ENCODE data around the gene VWA3B. TPM values are rescaled to one million over a fixed set of nuclear protein-coding genes. Genes with fewer than 3 reads are reported as not detected.

VWA3B gene
- total RNA-seq, 2 donors from 2014 or later: 0.78 TPM; not detected in 1

DNA sequence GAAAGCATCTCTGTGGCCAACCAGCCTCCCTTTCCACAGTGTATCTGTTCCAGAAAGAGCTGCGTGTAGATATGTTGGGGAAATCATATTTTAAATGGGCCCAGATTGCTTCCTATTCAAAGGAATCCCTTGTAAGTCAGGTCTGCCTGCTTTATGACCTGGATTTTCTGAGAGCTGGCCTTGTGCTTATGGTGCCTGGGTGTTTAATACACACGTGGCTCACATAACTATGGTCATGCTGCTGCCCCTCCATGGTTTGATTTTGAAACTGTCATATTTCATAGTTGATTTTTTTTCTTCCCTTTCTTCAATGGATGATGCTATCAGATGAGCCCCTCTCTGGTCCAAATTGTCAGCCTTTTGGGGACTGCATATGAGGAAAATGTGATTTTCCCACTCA, 147.8 kb downstream of the VWA3B start:
- Histone ChIP-seq H3K27me3 (no peaks in the 10 kb centered on the region), H3K27ac (no peak overlapping the region), H3K4me1 (no peaks in the 10 kb centered on the region), H3K36me3 (replicated peaks in 1 of 2; ENCODE audit: insufficient read depth in 1 of 2, low read depth in 2 of 2) (no peaks in the 10 kb centered on the region), H3K4me3 (no peak overlapping the region), H3K9me3 (no peaks in the 10 kb centered on the region)
- ATAC-seq: no peak
- TF ChIP-seq, protein P1, sequence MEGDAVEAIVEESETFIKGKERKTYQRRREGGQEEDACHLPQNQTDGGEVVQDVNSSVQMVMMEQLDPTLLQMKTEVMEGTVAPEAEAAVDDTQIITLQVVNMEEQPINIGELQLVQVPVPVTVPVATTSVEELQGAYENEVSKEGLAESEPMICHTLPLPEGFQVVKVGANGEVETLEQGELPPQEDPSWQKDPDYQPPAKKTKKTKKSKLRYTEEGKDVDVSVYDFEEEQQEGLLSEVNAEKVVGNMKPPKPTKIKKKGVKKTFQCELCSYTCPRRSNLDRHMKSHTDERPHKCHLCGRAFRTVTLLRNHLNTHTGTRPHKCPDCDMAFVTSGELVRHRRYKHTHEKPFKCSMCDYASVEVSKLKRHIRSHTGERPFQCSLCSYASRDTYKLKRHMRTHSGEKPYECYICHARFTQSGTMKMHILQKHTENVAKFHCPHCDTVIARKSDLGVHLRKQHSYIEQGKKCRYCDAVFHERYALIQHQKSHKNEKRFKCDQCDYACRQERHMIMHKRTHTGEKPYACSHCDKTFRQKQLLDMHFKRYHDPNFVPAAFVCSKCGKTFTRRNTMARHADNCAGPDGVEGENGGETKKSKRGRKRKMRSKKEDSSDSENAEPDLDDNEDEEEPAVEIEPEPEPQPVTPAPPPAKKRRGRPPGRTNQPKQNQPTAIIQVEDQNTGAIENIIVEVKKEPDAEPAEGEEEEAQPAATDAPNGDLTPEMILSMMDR (IDR thresholded peaks at IDR 0.05): no peak
- no peak for TF ChIP-seq POLR2A (IDR thresholded peaks at IDR 0.05)
- 63 to 64% methylated on average over 2 of the region's 2 CpGs for WGBS, 2 donors
- intact Hi-C loops (cut with DNase I): no loop called here
- no peak for DNase-seq

DNA sequence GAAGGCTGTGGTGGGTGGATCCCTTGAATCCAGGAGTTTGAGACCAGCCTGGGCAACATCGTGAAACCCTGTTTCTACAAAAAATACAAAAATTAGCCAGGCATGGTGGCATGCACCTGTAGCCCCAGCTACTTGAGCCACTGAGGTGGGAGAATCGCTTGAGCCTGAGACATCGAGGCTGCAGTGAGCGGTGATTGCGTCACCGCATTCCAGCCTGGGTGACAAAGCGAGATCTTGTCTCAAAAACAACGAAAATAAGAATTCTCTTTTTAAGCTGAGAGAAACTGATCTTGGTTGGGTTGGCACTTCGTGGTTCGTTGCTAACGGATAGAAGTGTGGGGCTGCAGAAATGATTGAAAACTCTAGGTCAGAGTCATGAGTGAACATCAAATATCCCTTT, 150.0 kb downstream of the VWA3B start:
- ATAC-seq: no peak
- TF ChIP-seq, protein P1 (IDR thresholded peaks at IDR 0.05): no peak
- no peak for TF ChIP-seq POLR2A (IDR thresholded peaks at IDR 0.05)
- Histone ChIP-seq H3K27me3 (no peaks in the 10 kb centered on the region), H3K4me3 (no peak overlapping the region), H3K4me1 (no peaks in the 10 kb centered on the region), H3K9me3 (no peaks in the 10 kb centered on the region), H3K27ac (no peak overlapping the region), H3K36me3 (replicated peaks in 1 of 2; ENCODE audit: insufficient read depth in 1 of 2, low read depth in 2 of 2) (no peaks in the 10 kb centered on the region)
- 86% methylated on average over 11 of the region's 11 CpGs for WGBS, 2 donors
- intact Hi-C loops (cut with DNase I): no loop called here
- no peak for DNase-seq

DNA sequence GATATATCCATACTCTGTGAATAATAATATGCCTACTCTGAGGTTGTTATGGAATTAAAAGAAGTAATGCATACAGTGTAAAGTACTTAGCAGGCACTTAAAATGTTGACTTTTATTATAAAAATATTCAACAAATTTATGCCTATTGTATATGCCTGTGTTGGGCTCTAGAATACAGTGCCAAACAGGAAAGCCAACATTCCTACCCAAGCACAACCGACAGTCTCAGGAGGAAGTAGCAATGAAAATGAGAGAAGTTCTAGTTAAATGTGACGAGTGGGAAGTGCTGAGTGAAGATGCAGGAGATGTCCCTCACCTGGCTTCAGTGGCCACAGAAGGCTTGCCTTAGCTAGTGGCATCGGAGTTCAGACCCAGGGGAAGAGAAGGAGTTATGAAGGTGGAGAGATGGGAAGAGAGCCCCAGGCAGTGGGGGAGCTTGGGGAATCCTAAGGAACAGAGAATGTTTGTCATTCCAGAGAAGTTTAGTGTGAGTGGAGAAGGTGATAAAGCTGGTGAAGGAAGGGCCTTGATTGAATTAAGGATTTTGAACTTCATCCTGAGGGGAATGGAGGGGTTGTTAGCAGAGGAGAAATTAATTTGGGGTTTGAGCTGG, 153.9 kb downstream of the VWA3B start:
- DNase-seq (no peak), ATAC-seq (no peak)
- TF ChIP-seq, protein P1 (IDR thresholded peaks at IDR 0.05): no peak
- TF ChIP-seq POLR2A (IDR thresholded peaks at IDR 0.05): no peak
- WGBS, 2 donors: 45 to 51% methylated on average over 3 of the region's 3 CpGs
- H3K27me3 ChIP-seq: no peaks in the 10 kb centered on the region
- intact Hi-C loops (cut with DNase I): no loop called here
- H3K4me1 ChIP-seq: no peaks in the 10 kb centered on the region
- no peaks in the 10 kb centered on the region for H3K9me3 ChIP-seq
- no peak overlapping the region for H3K27ac ChIP-seq
- no peak overlapping the region for H3K4me3 ChIP-seq
- no peaks in the 10 kb centered on the region for H3K36me3 ChIP-seq (replicated peaks in 1 of 2; ENCODE audit: insufficient read depth in 1 of 2, low read depth in 2 of 2)

- Histone ChIP-seq H3K27me3 (no peaks in the 10 kb centered on the region), H3K36me3 (replicated peaks in 1 of 2; ENCODE audit: insufficient read depth in 1 of 2, low read depth in 2 of 2) (no peaks in the 10 kb centered on the region), H3K27ac (no peak overlapping the region), H3K4me1 (no peaks in the 10 kb centered on the region), H3K9me3 (no peaks in the 10 kb centered on the region), H3K4me3 (no peak overlapping the region)
- ATAC-seq (no peak), DNase-seq (no peak)
- WGBS, 2 donors: 46 to 48% methylated on average over 2 of the region's 2 CpGs
- TF ChIP-seq POLR2A (IDR thresholded peaks at IDR 0.05): no peak
- intact Hi-C loops (cut with DNase I): no loop called here
These were observed 154.6 kb downstream of the VWA3B start for GRCh38 chr2:98241592-98241991.

- WGBS, 2 donors: 65 to 74% methylated on average over 5 of the region's 5 CpGs
- TF ChIP-seq, protein P1 (IDR thresholded peaks at IDR 0.05): no peak
- TF ChIP-seq POLR2A (IDR thresholded peaks at IDR 0.05): no peak
- ATAC-seq: no peak
These were observed 155.0 kb downstream of the VWA3B start for GRCh38 chr2:98242003-98242402.

More at GRCh38 chr2:98242003-98242402, 155.0 kb downstream of the VWA3B start:
- DNase-seq: no peak
- Histone ChIP-seq H3K4me1 (no peaks in the 10 kb centered on the region), H3K9me3 (no peaks in the 10 kb centered on the region), H3K27ac (no peak overlapping the region), H3K4me3 (no peak overlapping the region), H3K36me3 (replicated peaks in 1 of 2; ENCODE audit: insufficient read depth in 1 of 2, low read depth in 2 of 2) (no peaks in the 10 kb centered on the region), H3K27me3 (no peaks in the 10 kb centered on the region)
- intact Hi-C loops (cut with DNase I): no loop called here

All from body of pancreas (tissue), 4 donors.